Calu3 (cell line): Measurements from ENCODE around the gene ARFGEF3. TPM values are rescaled to one million over a fixed set of nuclear protein-coding genes. Genes with fewer than 3 reads are reported as not detected.

Source experiments
- BruUV-seq: library from RNA; stranded (reverse); fragments of 400-500 nt; replicated peaks from 2 replicates; lab custom pipeline; 2021; lab: Mats Ljungman, UMichigan
- CTCF ChIA-PET: fragments of 300-600 bp; sonication (Branson Sonifier 250); formaldehyde crosslinking; loops from one replicate; lab custom pipeline; 2022; ENCODE audit warnings: antibody characterized with exemption; lab: Charles Lee
- DNase-seq: peaks from one replicate; pipeline ENCODE4 v3.0.0; 2022
- H3K27ac Mint-ChIP-seq: one replicate; pipeline ENCODE4 v1.8.0; 2022; ENCODE audit warnings: mixed read lengths; ENCODE audit not compliant: unreplicated experiment
- H3K27me3 Mint-ChIP-seq: one replicate; pipeline ENCODE4 v1.8.0; 2022; ENCODE audit warnings: mixed read lengths; ENCODE audit not compliant: unreplicated experiment
- H3K36me3 Mint-ChIP-seq: one replicate; pipeline ENCODE4 v1.8.0; 2022; ENCODE audit warnings: mild to moderate bottlenecking, moderate library complexity, mixed read lengths; ENCODE audit not compliant: insufficient read depth, unreplicated experiment
- H3K4me1 Mint-ChIP-seq: one replicate; pipeline ENCODE4 v1.8.0; 2022; ENCODE audit warnings: mild to moderate bottlenecking, low read depth, mixed read lengths; ENCODE audit not compliant: unreplicated experiment
- H3K4me3 Mint-ChIP-seq: one replicate; pipeline ENCODE4 v1.8.0; 2022; ENCODE audit warnings: mild to moderate bottlenecking, low read depth, moderate library complexity, mixed read lengths; ENCODE audit not compliant: unreplicated experiment
- H3K9me3 Mint-ChIP-seq: one replicate; pipeline ENCODE4 v1.8.0; 2022; ENCODE audit warnings: low read depth, mixed read lengths; ENCODE audit not compliant: unreplicated experiment
- CTCF ChIP-seq: fragments of 200-600 bp; IDR thresholded peaks from one replicate; pipeline ENCODE4 v1.8.0; 2022; ENCODE audit warnings: antibody characterized with exemption; ENCODE audit not compliant: unreplicated experiment
- intact Hi-C: fragments of 100-400 bp; cut with micrococcal nuclease; formaldehyde crosslinking; loops from one replicate; pipeline ENCODE4 v1.10.0; 2022; ENCODE audit not compliant: unreplicated experiment
- total RNA-seq: library from RNA; stranded (reverse); gene quantifications from 2 replicates; pipeline ENCODE4 v1.2.3, GENCODE V29; 2022

ARFGEF3 gene
- total RNA-seq, 1 experiment from 2014 or later = 16.3 TPM

DNA sequence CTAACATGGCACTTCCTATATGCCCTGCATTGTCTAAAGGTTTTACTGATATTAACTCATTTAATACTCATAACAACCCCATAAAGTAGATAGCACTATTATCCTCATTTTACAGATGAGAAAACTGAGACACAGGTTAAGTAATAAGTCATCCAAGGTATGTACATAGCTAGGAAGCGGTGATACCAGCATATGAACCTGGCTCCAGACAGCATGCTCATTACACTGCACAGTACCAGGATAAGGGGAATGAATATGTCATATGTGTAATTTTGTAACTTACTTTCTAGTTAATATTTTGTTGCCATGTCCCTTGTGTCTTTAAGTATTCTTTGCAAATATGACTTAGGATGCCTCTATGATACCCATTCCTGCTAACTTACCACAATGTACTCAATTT lies 109.7 kb downstream of the ARFGEF3 start:
- H3K27me3 Mint-ChIP-seq = no peaks in the 10 kb centered on the region
- H3K9me3 Mint-ChIP-seq = no peaks in the 10 kb centered on the region
- H3K4me3 Mint-ChIP-seq = no peak overlapping the region
- intact Hi-C loops = no loop called here
- H3K4me1 Mint-ChIP-seq = no peaks in the 10 kb centered on the region
- no peak for DNase-seq
- H3K27ac Mint-ChIP-seq = no peak overlapping the region
- TF ChIP-seq CTCF = no peak
- CTCF ChIA-PET = no interaction called here
- BruUV-seq = no TSS peak
- H3K36me3 Mint-ChIP-seq = no peaks in the 10 kb centered on the region

- Mint-ChIP-seq H3K27me3 (no peaks in the 10 kb centered on the region), H3K9me3 (no peaks in the 10 kb centered on the region), H3K36me3 (no peaks in the 10 kb centered on the region), H3K27ac (no peak overlapping the region), H3K4me3 (no peak overlapping the region), H3K4me1 (no peaks in the 10 kb centered on the region)
- no peak for DNase-seq
- no peak for TF ChIP-seq CTCF
- intact Hi-C loops = no loop called here
- no TSS peak for BruUV-seq
- CTCF ChIA-PET = no interaction called here
Measured at GRCh38 chr6:138272533-138273315, 111.0 kb downstream of the ARFGEF3 start.

DNA sequence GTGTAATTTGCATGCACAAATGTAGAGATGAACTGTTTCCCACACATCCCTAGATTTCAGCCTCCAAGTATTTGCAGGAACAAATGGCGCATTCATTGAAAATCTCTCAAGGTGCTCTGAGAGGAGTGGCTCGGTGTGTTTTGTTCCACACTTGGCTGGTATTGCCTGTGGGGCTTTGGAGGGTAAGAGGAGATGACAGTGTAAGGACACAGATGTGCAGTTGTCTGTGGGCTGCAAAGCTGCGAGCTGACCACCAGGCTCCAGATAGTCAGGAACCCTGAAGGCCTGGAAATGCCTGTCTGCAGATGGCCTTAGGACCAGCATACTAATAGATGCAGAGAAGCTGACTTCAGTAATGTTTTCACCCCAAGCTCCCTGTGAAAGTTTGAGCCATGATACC lies 114.2 kb downstream of the ARFGEF3 start:
- Mint-ChIP-seq H3K4me1 (no peaks in the 10 kb centered on the region), H3K4me3 (no peak overlapping the region), H3K36me3 (no peaks in the 10 kb centered on the region), H3K9me3 (no peaks in the 10 kb centered on the region), H3K27me3 (no peaks in the 10 kb centered on the region), H3K27ac (no peak overlapping the region)
- no peak for DNase-seq
- intact Hi-C loops = no loop called here
- TF ChIP-seq CTCF = no peak
- CTCF ChIA-PET = interaction anchor here (0.6 kb wide), 1 partner anchor 372 kb away, joined by 3 read pairs; no protein-coding TSS in a partner anchor
- no TSS peak for BruUV-seq

DNA sequence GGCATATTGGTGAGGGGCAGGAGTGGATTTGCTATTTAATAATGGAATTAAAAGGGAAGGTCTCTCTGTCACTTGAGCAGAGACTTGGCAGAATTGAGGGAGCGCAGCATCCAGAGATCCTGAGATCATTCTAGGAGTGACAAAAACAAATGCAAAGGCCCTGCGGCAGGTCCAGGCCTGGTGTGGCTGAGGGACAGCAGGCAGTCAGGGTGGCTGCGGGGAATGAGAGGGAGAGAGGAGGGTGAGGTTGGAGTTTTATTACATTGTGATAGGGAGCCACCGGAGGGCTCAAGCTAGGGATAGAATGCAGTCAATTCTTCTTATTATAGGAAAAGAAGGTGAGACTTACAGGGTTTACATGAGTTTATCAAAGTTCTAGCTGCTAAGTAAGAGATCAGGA lies 116.1 kb downstream of the ARFGEF3 start:
- Mint-ChIP-seq H3K27ac (no peak overlapping the region), H3K4me1 (no peaks in the 10 kb centered on the region), H3K36me3 (no peaks in the 10 kb centered on the region), H3K27me3 (no peaks in the 10 kb centered on the region), H3K9me3 (no peaks in the 10 kb centered on the region), H3K4me3 (no peak overlapping the region)
- BruUV-seq = no TSS peak
- no peak for DNase-seq
- TF ChIP-seq CTCF = no peak
- CTCF ChIA-PET = no interaction called here
- intact Hi-C loops = no loop called here
